GOT3 (cell line): ENCODE data around the gene DLL4.

Source experiments
- DNase-seq: peaks from one replicate; lab custom pipeline; 2025; ENCODE audit warnings: mixed read lengths; lab: John Stamatoyannopoulos, UW

The DLL4 gene

GRCh38 chr15:40926659-40927494 is 2.3 kb upstream of the DLL4 start:
- no peak for DNase-seq

DNA sequence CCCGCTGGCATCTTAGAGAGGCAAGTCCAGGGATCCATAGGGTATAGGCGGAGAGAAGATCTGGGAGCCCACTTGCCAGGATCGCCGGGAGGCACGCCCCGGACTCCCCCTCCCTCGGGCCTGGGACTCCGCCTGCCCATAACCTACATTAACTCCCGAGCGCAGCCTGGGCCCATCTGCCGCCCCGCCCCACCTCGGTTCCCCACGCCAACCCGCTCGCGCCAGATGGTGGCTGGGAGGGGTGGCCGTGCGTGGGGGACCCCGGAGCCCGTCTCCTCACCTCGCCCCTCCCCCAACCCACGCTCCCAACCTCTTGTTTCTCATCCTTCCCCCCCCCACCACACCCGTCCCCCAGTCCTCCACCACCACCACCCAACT is 1.7 kb upstream of the DLL4 start:
- no peak for DNase-seq

GRCh38 chr15:40927873-40928806 is 1.0 kb upstream of the DLL4 start:
- DNase-seq = no peak

DNA sequence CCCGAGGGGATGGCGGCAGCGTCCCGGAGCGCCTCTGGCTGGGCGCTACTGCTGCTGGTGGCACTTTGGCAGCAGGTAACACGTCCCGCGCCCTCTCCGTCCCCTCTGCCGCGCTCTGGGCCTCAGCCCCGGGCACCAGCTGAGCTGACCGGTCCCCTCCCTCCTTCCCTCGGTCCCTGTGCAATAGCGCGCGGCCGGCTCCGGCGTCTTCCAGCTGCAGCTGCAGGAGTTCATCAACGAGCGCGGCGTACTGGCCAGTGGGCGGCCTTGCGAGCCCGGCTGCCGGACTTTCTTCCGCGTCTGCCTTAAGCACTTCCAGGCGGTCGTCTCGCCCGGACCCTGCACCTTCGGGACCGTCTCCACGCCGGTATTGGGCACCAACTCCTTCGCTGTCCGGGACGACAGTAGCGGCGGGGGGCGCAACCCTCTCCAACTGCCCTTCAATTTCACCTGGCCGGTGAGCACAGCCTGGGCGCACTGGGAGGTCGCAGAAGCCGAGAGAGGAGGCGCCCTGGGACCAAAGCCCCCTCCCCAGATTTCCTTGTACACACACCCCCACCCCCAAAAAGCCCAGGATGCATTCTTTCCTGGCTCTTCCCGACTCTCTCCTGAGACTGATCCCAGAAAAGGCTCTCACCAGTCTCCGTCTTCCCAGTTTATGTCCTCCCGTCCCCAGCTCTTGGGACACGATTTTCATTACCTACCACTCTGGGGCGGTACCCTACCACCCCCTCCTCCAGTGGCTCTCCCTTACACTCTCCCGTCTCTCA is 705 bp downstream of the DLL4 start:
- DNase-seq = no peak

DNA sequence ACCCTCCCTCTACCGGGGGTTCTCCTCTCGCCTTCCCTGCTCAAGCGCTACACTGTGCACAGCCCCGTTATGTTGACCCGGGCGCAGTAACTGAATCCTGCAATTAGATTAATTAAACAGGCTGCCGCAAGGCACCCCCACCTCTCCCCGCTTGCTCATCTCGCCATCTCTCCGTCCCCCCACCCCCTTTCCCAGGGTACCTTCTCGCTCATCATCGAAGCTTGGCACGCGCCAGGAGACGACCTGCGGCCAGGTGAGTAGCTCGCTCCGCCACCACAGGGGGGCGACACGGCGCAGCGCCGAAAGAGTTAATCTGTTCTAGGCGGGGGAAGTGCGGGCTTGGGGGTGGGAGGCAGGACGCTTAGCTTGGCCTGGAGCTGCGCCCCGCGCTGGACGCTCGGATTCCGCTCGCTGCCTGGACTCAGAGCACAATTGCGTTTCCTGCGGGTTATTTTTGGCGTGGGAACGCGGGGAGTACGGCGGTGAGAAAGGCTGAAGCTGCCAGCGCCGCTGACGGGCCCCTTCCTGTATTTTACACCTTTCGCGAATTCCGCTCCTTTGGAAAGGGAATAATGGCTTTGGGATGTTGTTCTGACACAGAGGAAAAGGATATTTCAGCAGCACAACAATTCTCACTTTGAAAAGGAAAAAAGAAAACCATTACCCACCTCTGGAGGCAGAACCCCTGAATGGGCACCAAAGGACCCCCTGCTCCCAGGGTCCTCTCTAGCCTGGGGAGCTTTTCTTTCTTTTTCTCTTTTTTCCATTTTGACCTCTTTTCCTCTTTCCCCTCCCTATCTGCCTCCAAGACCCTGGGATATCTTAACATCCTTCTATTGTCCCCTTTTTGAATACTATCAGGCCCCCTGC is 1.5 kb downstream of the DLL4 start:
- DNase-seq = no peak

DNA sequence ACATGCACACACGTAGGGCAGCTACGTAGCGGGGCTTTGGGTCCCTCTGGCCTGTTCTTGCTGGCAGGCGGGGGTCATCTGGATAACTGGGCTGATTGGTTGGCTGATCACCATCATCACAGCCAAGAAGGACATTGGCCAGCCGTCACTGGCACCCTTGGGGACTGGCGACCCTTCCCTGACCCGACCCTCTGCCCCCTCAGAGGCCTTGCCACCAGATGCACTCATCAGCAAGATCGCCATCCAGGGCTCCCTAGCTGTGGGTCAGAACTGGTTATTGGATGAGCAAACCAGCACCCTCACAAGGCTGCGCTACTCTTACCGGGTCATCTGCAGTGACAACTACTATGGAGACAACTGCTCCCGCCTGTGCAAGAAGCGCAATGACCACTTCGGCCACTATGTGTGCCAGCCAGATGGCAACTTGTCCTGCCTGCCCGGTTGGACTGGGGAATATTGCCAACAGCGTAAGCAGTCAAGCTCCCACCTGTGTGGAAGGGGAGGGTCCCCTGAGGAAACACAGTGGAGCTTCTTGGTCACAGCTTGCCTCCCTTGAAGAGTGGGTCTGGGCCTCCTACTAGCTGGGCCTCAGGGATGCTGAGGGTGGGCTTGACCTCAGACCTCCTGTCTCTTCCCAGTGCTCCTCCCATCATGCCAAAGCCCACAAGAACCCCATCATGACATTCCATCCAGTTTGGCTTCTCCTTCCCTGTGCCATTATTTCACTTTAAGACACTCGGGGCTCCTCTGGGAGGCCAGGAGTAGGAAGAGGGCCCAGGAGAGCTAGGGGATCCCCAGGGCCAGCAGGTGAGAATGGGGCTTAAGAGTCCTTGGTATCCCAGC is 2.4 kb downstream of the DLL4 start:
- no peak for DNase-seq

DNA sequence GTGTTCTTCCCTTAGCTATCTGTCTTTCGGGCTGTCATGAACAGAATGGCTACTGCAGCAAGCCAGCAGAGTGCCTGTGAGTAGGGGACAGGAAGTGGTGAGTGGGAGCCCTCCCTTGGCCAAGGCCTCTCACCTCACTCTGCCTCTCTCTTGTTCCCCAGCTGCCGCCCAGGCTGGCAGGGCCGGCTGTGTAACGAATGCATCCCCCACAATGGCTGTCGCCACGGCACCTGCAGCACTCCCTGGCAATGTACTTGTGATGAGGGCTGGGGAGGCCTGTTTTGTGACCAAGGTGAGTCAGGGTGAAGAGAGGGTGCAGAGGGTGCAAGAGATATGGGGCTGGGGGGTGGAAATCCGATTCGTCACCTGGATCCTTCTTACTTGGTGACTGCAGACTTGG is 3.0 kb downstream of the DLL4 start:
- DNase-seq = no peak

DNA sequence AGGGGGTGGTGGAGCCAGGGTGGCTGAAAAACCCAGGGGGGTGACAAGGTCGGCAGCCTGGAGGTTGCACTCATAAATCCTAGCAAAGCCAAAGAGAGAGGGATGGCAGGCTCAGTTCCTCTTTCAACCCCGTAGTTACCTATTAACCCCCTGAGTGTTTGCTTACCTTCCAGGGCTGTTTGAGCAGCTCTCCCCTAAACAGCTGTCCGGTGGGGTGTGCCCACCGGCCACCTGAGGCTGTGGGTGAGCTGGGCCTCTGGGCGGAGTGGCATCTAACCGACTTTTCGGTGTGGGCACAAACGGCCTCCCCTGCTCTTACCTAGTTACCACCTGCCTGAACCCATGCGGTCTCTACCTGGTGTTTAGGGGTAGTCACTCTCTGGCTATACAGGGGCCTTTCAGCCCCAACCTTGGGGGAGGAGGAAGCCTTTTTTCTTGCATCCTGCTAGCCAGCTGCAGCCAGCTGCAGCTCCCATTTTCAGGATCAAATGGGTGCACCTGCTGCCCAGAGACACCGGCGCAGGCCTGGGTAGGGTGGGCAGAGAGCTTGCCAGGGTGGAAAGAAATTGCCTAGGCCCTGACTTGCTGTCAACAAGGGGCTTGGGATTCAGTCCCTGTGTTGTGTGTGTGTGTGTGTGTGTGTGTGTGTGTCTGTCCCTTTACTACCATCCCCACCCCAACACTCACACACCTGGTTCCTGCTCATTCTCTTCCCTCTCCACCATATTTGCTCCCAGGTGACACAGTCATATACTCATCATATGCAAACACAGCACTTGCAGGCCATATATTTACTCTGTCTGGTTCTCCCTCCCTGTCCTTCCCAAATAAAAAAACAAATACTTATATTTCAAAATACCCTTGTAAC is 3.7 kb downstream of the DLL4 start:
- no peak for DNase-seq

- DNase-seq = no peak
Measured at GRCh38 chr15:40933517-40933902, 4.4 kb downstream of the DLL4 start.

DNA sequence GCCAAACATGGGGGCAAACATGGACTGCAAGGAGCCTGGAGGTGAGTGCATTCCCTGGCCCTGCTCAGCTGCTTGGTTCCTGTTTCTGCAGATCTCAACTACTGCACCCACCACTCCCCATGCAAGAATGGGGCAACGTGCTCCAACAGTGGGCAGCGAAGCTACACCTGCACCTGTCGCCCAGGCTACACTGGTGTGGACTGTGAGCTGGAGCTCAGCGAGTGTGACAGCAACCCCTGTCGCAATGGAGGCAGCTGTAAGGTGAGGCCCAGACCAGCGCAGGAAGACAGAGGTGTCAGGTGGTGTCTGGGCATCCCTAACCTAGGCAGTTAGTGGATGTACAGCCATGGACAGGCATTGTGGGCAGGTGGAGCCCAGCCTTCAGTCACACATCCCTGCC is 5.3 kb downstream of the DLL4 start:
- no peak for DNase-seq

GRCh38 chr15:40936234-40936708 is 7.1 kb downstream of the DLL4 start:
- no peak for DNase-seq

GRCh38 chr15:40936709-40937666 is 7.8 kb downstream of the DLL4 start:
- no peak for DNase-seq

- DNase-seq = no peak
Measured at GRCh38 chr15:40937762-40938535, 8.8 kb downstream of the DLL4 start.

DNA sequence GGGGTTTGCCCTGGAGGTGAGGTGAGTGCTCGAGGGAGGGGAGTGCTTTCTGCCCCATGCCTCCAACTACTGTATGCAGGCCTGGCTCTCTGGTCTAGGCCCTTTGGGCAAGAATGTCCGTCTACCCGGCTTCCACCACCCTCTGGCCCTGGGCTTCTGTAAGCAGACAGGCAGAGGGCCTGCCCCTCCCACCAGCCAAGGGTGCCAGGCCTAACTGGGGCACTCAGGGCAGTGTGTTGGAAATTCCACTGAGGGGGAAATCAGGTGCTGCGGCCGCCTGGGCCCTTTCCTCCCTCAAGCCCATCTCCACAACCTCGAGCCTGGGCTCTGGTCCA is 9.4 kb downstream of the DLL4 start:
- DNase-seq = no peak

DNA sequence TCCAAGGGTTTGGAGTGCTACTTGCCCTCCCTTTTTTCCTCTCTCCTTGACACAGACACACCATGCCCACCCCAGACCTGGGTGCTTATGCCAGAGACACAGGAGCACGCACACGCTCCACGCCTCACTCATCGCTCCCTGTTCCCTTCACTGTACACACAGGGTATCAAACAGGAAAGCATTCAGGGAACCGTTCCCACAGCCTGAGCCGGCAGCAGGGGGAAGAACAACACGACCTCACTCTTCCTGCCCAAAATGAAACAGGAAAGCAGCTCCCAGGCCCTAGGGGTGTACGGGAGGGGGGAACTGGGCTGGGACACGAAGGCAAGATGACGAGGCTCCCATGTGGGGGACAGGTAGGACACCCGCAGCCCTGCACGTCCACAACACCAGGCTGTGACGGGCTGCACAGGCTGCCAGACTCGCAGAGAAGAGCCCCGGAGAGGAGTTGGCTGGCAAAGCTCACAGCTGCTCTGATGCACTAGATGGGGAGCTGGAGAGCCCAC is 11.2 kb downstream of the DLL4 start:
- no peak for DNase-seq

GRCh38 chr15:40941068-40941527 is 12.0 kb downstream of the DLL4 start:
- no peak for DNase-seq
